Spinal cord (tissue), 10 donors: ENCODE results near the gene ZDHHC3. TPM values are rescaled to one million over a fixed set of nuclear protein-coding genes. Genes with fewer than 3 reads are reported as not detected.
A peak's percentile ranks its signal among the peaks of the same experiment; 100 is the strongest.
"Not testable (repeated sequence)": the region's sequence is repeated elsewhere in the genome, so short reads cannot be mapped to it uniquely, and the experiment has no call there.

ENCODE experiments used
- DNase-seq, 6 donors: peaks; one replicate each; pipeline versions ENCODE4 v3.0.0 to v3.0.0-alpha.2; 2013 to 2015; ENCODE audit warnings: low spot score in 6 of 6, low read depth in 4 of 6
- H3K27ac ChIP-seq: one replicate; pipeline ENCODE4 v1.5.1; 2013; ENCODE audit warnings: low read depth, low read length, control low read depth
- H3K27me3 ChIP-seq: one replicate; pipeline ENCODE4 v1.6.1; 2013; ENCODE audit warnings: low read length; ENCODE audit not compliant: control insufficient read depth, insufficient read depth
- H3K36me3 ChIP-seq: one replicate; pipeline ENCODE4 v1.6.1; 2013; ENCODE audit warnings: low read length; ENCODE audit not compliant: control insufficient read depth, insufficient read depth
- H3K4me1 ChIP-seq: one replicate; pipeline ENCODE4 v1.6.1; 2013; ENCODE audit warnings: low read length; ENCODE audit not compliant: control insufficient read depth, insufficient read depth
- H3K4me3 ChIP-seq: one replicate; pipeline ENCODE4 v1.5.1; 2013; ENCODE audit warnings: low read depth, low read length, control low read depth
- H3K9me3 ChIP-seq: one replicate; pipeline ENCODE4 v1.6.1; 2013; ENCODE audit warnings: low read length; ENCODE audit not compliant: control insufficient read depth, insufficient read depth
- WGBS: methylation state at CpG from one replicate; pipeline ENCODE4 v1.1.5; 2013; ENCODE audit warnings: missing lambda C conversion rate; ENCODE audit not compliant: insufficient coverage; 5-methylcytosine and 5-hydroxymethylcytosine counted together
- polyA plus RNA-seq, 2 donors: library from polyadenylated mRNA; unstranded; fragments of 120-200 nt; gene quantifications; one replicate each; pipeline ENCODE4 v1.2.1, GENCODE V29; 2013; ENCODE audit not compliant: insufficient read length in 2 of 2
- total RNA-seq, 2 donors: library from RNA; depleted of rRNA in 1 of 2; stranded (reverse); fragments of 120-200 nt in 1 of 2; fragments of >200 nt in 1 of 2; gene quantifications; one replicate each; pipeline versions ENCODE4 v1.2.3 to v1.2.4, GENCODE V29; 2013 to 2014
- donor health status: healthy.

Gene ZDHHC3
- total and polyA plus RNA-seq, 4 donors, result 57.8 to 95.8 (median 70.6) TPM

GRCh38 chr3:44988073-44988472 lies 12.1 kb upstream of the ZDHHC3 start:
- Histone ChIP-seq H3K4me1 (peaks cover 3% of the 10 kb centered on the region), H3K9me3 (no peaks in the 10 kb centered on the region), H3K27ac (no peak overlapping the region), H3K27me3 (no peaks in the 10 kb centered on the region), H3K4me3 (no peak overlapping the region), H3K36me3 (peaks cover 20% of the 10 kb centered on the region)
- no CpG with 5 or more reads among the region's 2 CpGs for WGBS
- DNase-seq, result no peak

GRCh38 chr3:44987332-44987731 lies 11.4 kb upstream of the ZDHHC3 start:
- peaks cover 20% of the 10 kb centered on the region for H3K36me3 ChIP-seq
- no peaks in the 10 kb centered on the region for H3K27me3 ChIP-seq
- H3K27ac ChIP-seq, result no peak overlapping the region
- H3K9me3 ChIP-seq, result no peaks in the 10 kb centered on the region
- 77% methylated on average over 6 of the region's 6 CpGs for WGBS
- H3K4me1 ChIP-seq, result no peaks in the 10 kb centered on the region
- no peak overlapping the region for H3K4me3 ChIP-seq
- DNase-seq, result no peak

GRCh38 chr3:44986330-44986729 lies 10.4 kb upstream of the ZDHHC3 start:
- 93% methylated on average over 5 of the region's 14 CpGs for WGBS
- H3K4me3 ChIP-seq, H3K27me3 ChIP-seq, DNase-seq, H3K4me1 ChIP-seq, H3K27ac ChIP-seq, H3K9me3 ChIP-seq: not testable (repeated sequence)
- peaks cover 17% of the 10 kb centered on the region for H3K36me3 ChIP-seq

GRCh38 chr3:44984335-44984734 lies 8.4 kb upstream of the ZDHHC3 start:
- no peak for DNase-seq
- peaks cover 12% of the 10 kb centered on the region for H3K36me3 ChIP-seq
- no peaks in the 10 kb centered on the region for H3K4me1 ChIP-seq
- no peak overlapping the region for H3K4me3 ChIP-seq
- H3K9me3 ChIP-seq, result no peaks in the 10 kb centered on the region
- H3K27ac ChIP-seq, result no peak overlapping the region
- WGBS, result no CpG with 5 or more reads among the region's 2 CpGs
- H3K27me3 ChIP-seq, result no peaks in the 10 kb centered on the region

- Histone ChIP-seq H3K27ac (no peak overlapping the region), H3K4me3 (no peak overlapping the region), H3K9me3 (no peaks in the 10 kb centered on the region), H3K36me3 (peaks cover 7% of the 10 kb centered on the region), H3K27me3 (no peaks in the 10 kb centered on the region), H3K4me1 (no peaks in the 10 kb centered on the region)
- 50% methylated on average over 1 of the region's 1 CpG for WGBS
- no peak for DNase-seq
Measured at GRCh38 chr3:44983484-44983941, 7.5 kb upstream of the ZDHHC3 start.

- Histone ChIP-seq H3K27ac (no peak overlapping the region), H3K36me3 (peaks cover 7% of the 10 kb centered on the region), H3K4me1 (no peaks in the 10 kb centered on the region), H3K27me3 (no peaks in the 10 kb centered on the region), H3K4me3 (no peak overlapping the region), H3K9me3 (no peaks in the 10 kb centered on the region)
- 95% methylated on average over 2 of the region's 3 CpGs for WGBS
- DNase-seq, result no peak
Measured at GRCh38 chr3:44982817-44983216, 6.8 kb upstream of the ZDHHC3 start.

- 71% methylated on average over 3 of the region's 4 CpGs for WGBS
- Histone ChIP-seq H3K4me3 (no peak overlapping the region), H3K4me1 (peaks cover 2% of the 10 kb centered on the region), H3K27me3 (no peaks in the 10 kb centered on the region), H3K9me3 (no peaks in the 10 kb centered on the region), H3K36me3 (peaks cover 7% of the 10 kb centered on the region), H3K27ac (no peak overlapping the region)
- DNase-seq, result no peak
Measured at GRCh38 chr3:44981751-44982150, 5.8 kb upstream of the ZDHHC3 start.

GRCh38 chr3:44981220-44981619 lies 5.2 kb upstream of the ZDHHC3 start:
- H3K27ac ChIP-seq, result no peak overlapping the region
- H3K9me3 ChIP-seq, result no peaks in the 10 kb centered on the region
- no peaks in the 10 kb centered on the region for H3K27me3 ChIP-seq
- H3K36me3 ChIP-seq, result peaks cover 4% of the 10 kb centered on the region
- DNase-seq, result no peak
- no CpG with 5 or more reads among the region's 1 CpG for WGBS
- no peak overlapping the region for H3K4me3 ChIP-seq
- H3K4me1 ChIP-seq, result peaks cover 5% of the 10 kb centered on the region

GRCh38 chr3:44974416-44974815 lies 1.6 kb downstream of the ZDHHC3 start:
- Histone ChIP-seq H3K27me3 (no peaks in the 10 kb centered on the region), H3K27ac (no peak overlapping the region), H3K36me3 (no peaks in the 10 kb centered on the region), H3K9me3 (no peaks in the 10 kb centered on the region), H3K4me1 (peaks cover 15% of the 10 kb centered on the region), H3K4me3 (peak overlapping the region; percentile 84)
- 98% methylated on average over 4 of the region's 4 CpGs for WGBS
- DNase-seq, result no peak

GRCh38 chr3:44970926-44971490 lies 5.0 kb downstream of the ZDHHC3 start:
- 80% methylated on average over 2 of the region's 3 CpGs for WGBS
- H3K4me3 ChIP-seq, result no peak overlapping the region
- H3K4me1 ChIP-seq, result peaks cover 10% of the 10 kb centered on the region
- no peak for DNase-seq
- no peaks in the 10 kb centered on the region for H3K36me3 ChIP-seq
- no peaks in the 10 kb centered on the region for H3K27me3 ChIP-seq
- H3K9me3 ChIP-seq, result no peaks in the 10 kb centered on the region
- no peak overlapping the region for H3K27ac ChIP-seq
